HUES48 (cell line): ENCODE data around the gene CEP78.

Experiments used
- H3K27ac ChIP-seq: one replicate; pipeline ENCODE4 v1.7.0; 2013; ENCODE audit warnings: low read depth, low read length, inconsistent platforms
- H3K27me3 ChIP-seq: 2 replicates; pipeline ENCODE4 v1.6.1; 2013; ENCODE audit warnings: mild to moderate bottlenecking, low read length; ENCODE audit not compliant: control insufficient read depth, insufficient read depth
- H3K36me3 ChIP-seq: 2 replicates; pipeline ENCODE4 v1.6.1; 2013; ENCODE audit warnings: low read length; ENCODE audit not compliant: control insufficient read depth, insufficient read depth
- H3K4me1 ChIP-seq: 2 replicates; pipeline ENCODE4 v1.6.1; 2013; ENCODE audit warnings: mild to moderate bottlenecking, low read length; ENCODE audit not compliant: control insufficient read depth, insufficient read depth
- H3K4me3 ChIP-seq: 2 replicates; pipeline ENCODE4 v1.5.1; 2013; ENCODE audit warnings: mild to moderate bottlenecking, low read depth, low read length
- H3K9ac ChIP-seq: 2 replicates; pipeline ENCODE4 v1.6.1; 2013; ENCODE audit warnings: mild to moderate bottlenecking, low read depth, low read length, moderate library complexity
- H3K9me3 ChIP-seq: 2 replicates; pipeline ENCODE4 v1.6.1; 2013; ENCODE audit warnings: low read length; ENCODE audit not compliant: control insufficient read depth, insufficient read depth

Gene CEP78

DNA sequence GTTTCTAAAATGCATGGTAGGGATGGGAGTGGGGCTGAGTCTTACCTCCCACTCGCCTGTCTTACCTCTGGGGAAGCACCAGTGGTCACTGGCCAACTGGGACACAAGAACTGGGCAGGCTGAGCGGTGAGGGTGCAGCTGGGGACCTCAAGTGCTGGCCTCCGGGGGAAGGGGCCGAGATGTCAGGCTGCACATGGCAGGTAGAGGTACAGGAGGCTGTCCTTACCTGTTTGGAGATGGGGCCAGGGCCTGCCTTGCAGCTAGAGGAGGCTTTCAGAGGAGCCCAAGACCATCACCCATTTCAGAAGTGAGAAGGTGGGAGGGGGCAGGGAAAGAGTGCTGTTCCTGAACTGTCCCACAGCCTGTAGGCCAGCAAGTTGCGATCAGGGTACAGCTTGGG is 75.2 kb downstream of the CEP78 start:
- no peaks in the 10 kb centered on the region for H3K9me3 ChIP-seq
- H3K9ac ChIP-seq = no peak overlapping the region
- H3K4me3 ChIP-seq = no peak overlapping the region
- no peak overlapping the region for H3K27ac ChIP-seq
- no peaks in the 10 kb centered on the region for H3K27me3 ChIP-seq
- no peaks in the 10 kb centered on the region for H3K4me1 ChIP-seq
- peaks cover 94% of the 10 kb centered on the region for H3K36me3 ChIP-seq

DNA sequence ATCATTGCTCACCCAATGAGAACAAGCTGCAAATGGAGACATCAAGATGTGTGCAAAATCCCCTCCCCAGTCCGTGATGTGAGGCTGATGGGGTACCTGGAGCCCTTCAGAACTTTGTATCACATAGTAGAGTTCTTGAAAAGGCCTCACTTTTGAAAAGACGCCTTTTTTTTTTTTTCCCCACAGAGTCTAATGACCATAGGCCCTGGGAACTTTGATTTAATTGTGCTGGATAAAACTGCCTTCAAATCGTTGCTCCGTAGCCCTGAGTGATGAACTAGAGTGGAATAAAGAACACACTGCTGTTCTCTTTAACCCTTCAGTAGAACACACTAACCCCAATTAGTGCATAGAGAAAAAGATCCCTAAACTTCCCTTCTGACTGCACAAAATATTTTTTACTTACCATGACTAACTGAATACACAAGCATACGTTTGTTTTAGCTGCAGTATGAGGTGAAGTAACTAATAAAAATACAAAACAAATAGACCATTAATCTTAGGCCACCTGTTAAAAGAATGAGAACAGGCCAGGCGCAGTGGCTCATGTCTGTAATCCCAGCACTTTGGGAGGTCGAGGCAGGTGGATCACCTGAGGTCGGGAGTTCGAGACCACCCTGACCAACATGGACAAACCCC is 76.1 kb downstream of the CEP78 start:
- Histone ChIP-seq H3K27me3 (no peaks in the 10 kb centered on the region), H3K9me3 (no peaks in the 10 kb centered on the region), H3K4me1 (no peaks in the 10 kb centered on the region), H3K9ac (no peak overlapping the region), H3K36me3 (peaks cover 94% of the 10 kb centered on the region), H3K27ac (no peak overlapping the region), H3K4me3 (no peak overlapping the region)

DNA sequence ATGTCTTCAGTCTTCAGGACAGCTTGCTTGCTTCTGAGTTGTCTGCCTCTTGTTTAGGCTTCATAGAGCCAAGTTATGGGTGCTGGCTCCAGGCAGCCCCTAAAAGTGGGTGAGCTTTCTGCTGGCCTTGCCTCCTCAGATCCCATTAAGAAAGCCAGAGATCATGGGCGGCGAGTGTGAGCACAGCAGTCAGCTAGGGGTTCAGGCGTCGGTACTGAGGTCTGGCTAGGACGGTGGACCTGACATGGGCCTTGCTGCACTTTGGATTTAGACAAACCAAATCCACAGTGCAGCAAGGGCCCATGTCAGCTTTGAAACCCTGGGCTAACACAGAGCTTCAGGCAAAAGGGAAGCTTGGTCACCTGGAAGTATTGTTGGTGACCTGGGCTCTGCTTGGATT is 78.7 kb downstream of the CEP78 start:
- Histone ChIP-seq H3K9me3 (no peaks in the 10 kb centered on the region), H3K4me1 (no peaks in the 10 kb centered on the region), H3K27me3 (no peaks in the 10 kb centered on the region), H3K4me3 (no peak overlapping the region), H3K27ac (no peak overlapping the region), H3K36me3 (peaks cover 94% of the 10 kb centered on the region), H3K9ac (no peak overlapping the region)

DNA sequence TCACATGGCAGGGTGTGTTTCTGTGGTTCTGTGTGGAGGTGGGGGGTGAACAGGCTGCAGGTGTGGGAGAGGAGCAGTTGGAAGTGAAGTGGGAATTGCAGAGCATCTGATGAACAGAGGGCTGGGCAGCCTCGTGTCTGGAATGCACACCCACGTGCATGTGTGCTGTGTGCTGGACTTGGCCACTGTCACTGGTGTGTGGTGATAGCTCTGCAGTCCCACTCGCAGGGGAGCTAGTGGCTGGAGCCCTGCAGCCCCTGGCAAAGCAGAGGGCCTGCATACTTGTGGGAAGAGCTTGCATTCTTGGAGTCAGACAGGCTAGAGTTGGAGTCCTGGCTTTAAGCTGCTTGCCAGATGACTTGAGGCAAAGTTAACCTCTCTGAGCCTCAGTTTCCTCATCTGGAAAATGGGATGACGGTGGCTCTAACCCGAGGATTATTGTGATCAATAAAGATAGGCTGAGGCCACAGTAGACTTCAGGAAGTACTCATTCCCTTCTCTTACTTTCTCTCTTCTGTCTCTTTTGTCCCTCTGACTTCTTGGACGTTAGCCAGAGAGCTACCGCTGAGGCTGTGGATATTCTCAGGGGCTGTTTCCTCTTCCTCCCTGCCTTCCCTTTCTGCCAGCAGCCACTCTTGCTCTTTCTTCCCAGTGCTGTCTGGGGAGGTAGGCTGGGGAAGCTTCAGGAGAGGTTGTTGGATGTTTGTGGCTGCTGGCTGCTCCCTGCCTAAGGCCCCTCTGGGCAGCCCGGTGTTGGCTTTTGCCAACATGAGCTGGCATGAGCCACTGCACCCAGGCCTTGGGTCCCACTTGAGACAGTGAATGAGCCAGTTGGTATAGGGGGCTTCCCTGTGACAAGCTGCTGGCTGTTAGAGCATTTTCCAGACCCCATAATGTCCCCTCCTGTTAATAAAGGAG is 79.3 kb downstream of the CEP78 start:
- Histone ChIP-seq H3K27me3 (no peaks in the 10 kb centered on the region), H3K9me3 (no peaks in the 10 kb centered on the region), H3K36me3 (peaks cover 94% of the 10 kb centered on the region), H3K27ac (no peak overlapping the region), H3K4me3 (no peak overlapping the region), H3K9ac (no peak overlapping the region), H3K4me1 (no peaks in the 10 kb centered on the region)

DNA sequence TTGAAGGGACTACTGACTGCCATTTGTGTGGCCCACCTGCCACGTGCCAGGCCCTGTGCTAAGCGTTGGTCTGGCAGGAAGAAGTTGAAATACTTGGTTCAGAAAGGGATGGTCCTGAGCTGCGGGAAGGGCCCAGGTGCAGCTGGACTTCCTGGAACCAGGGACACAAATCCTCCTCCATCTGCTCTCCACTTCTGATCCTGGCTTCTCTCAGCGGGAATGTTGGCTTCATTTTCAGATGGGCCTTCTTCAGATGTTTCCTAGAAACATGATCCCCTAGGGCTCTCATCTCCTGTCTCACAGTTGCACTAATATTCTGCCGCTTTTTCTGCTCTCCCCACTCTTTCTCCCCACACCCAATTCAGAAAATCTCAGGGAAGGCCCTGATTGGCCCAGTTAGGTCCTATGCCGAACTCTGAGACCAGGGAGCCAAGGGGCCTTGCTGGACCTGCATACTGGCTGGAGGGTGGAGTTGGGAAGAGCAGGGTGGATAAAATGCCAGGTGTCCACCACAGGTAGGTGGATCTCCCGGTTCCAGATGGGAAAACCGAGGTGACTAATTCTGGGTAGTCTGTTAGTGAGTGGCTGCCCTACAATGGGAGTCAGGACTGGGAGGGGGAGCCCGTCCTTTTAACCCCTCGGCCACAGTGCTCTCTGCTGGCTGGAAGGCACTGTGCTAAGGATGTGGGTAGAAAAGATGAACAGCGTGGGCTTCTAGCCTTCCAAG is 80.5 kb downstream of the CEP78 start:
- Histone ChIP-seq H3K27ac (no peak overlapping the region), H3K27me3 (no peaks in the 10 kb centered on the region), H3K9ac (no peak overlapping the region), H3K36me3 (peaks cover 94% of the 10 kb centered on the region), H3K9me3 (no peaks in the 10 kb centered on the region), H3K4me1 (no peaks in the 10 kb centered on the region), H3K4me3 (no peak overlapping the region)

DNA sequence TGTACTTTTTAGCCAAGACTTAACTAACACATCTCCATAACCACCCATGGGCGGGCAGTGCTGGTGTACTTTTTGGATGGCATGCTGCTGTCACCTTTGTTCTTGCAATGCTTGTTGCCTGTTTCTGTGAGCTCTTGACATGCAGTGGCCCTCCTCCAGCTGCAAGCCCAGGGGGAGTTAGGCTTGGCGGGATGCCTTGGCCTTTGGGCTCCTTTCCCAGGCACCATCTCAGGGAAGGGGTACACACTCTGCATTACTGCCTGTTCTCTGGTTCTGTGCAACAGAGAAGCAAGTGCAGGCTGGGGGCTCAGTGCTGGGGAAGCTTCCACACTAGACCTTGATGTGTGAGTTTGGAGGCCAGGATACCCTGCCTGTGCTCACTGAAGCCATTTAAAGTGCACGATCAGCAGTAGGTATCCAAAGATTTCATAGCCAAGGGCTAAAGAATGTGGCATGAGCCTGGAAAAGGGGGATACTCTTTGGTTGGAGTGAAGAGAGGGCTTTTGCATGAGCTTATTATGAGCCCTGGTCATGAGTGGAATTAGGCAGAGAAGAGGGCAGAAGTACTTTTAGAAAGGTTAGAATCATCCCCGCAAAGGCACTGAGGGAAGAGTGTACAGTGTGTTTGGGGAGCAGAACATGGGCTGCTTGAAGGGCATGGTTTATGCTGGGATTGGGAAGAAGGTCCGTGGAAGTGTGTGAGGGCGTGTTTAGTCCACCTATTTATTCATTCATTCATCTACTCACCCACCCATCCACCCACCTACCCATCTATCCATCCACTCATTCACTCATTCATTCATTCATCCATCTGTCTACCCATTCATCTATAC is 83.5 kb downstream of the CEP78 start:
- Histone ChIP-seq H3K9ac (no peak overlapping the region), H3K27ac (no peak overlapping the region), H3K27me3 (no peaks in the 10 kb centered on the region), H3K36me3 (peaks cover 100% of the 10 kb centered on the region), H3K9me3 (no peaks in the 10 kb centered on the region), H3K4me3 (no peak overlapping the region), H3K4me1 (no peaks in the 10 kb centered on the region)

DNA sequence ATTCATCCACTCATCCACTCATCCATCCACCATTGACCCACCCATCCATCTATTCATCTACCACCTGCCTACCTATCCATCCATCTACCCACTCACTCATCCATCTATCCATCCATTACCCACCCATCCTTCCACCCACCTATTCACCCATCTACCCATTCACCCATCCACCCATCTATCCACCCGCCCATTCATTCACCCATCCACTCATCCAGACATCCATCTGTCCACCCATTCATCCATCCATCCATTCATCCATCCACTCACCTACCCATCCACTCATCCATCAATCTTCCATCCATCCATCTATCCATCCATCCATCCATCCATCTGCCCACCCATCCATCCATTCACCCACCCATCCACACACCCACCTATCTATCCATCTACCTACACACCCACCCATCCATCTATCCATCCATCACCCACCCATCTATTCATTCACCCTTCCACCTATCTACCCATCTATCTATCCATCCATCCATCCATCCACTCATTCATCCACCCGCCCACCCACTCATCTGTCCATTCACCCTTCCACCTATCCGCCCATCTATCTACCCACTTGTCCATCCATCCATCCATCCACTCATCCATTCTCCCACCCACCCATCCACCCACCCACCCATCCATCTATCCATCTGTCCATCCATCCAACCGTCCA is 84.3 kb downstream of the CEP78 start:
- Histone ChIP-seq H3K27me3 (no peaks in the 10 kb centered on the region), H3K27ac (no peak overlapping the region), H3K4me3 (no peak overlapping the region), H3K36me3 (peaks cover 100% of the 10 kb centered on the region), H3K9ac (no peak overlapping the region), H3K4me1 (no peaks in the 10 kb centered on the region), H3K9me3 (no peaks in the 10 kb centered on the region)

DNA sequence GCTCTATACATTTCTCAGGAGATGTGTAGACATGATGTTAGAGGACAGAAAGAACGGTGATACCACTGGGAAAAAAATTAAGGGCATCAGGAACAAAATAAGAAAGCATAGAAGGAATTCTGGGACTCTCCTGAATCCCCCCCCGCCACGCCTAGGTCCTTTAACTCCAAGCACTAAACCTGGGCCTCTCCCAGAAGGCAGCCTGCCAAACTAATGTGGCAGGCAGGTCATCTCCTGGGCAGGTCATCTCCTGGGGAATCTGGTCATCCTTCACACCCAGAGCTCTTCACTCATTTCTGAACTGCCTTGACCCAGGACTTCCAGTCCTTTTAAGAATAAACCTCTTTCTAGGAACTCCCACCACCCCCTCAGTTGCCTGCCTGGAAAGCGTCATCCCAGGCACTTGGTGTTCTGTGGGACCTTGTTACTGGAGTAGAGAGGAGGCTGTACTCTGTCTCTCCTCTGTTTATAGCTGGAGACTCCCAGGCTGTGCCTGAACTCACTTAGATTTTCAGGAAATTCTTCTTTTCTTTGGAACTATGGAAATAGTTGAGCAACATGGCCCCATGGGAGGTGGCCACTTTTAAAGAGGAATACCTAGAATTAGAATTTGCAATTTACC is 85.1 kb downstream of the CEP78 start:
- H3K4me3 ChIP-seq = no peak overlapping the region
- no peaks in the 10 kb centered on the region for H3K27me3 ChIP-seq
- H3K36me3 ChIP-seq = peaks cover 100% of the 10 kb centered on the region
- no peak overlapping the region for H3K27ac ChIP-seq
- H3K9me3 ChIP-seq = no peaks in the 10 kb centered on the region
- H3K4me1 ChIP-seq = no peaks in the 10 kb centered on the region; the same call in 1 of the 2 replicates
- no peak overlapping the region for H3K9ac ChIP-seq

DNA sequence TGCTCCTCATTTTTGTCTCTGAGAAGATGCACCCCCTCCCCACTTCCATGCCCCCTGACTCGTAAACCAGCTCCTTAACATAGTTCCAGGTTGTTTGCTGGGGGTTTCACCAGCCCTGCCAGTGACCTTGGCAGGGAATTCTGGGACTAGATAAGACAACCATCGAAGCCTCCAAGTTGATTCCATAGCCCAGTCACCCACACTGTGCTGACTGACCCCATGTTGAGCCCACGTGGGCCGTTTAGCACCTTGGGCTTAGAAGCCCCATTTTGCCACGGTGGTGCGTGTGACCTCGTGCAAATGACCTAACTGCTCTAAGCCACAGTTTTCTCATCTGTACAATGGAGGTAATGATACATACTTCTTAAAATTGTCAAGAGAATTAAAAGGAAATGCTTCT is 85.6 kb downstream of the CEP78 start:
- no peak overlapping the region for H3K4me3 ChIP-seq
- no peaks in the 10 kb centered on the region for H3K27me3 ChIP-seq
- peaks cover 99% of the 10 kb centered on the region for H3K36me3 ChIP-seq
- H3K9me3 ChIP-seq = no peaks in the 10 kb centered on the region
- H3K4me1 ChIP-seq = no peaks in the 10 kb centered on the region; the same call in 1 of the 2 replicates
- H3K9ac ChIP-seq = no peak overlapping the region
- H3K27ac ChIP-seq = no peak overlapping the region
